Measurements from ENCODE around the gene A3GALT2.

The A3GALT2 gene

GRCh38 chr1:33322870-33323585 is 2.1 kb upstream of the A3GALT2 start:
- Histone ChIP-seq H2AFZ (ENCODE audit: low read depth, low read length) (no peak overlapping the region), H3K14ac (ENCODE audit: low read length in 2 of 2) (no peak overlapping the region), H2BK12ac (ENCODE audit: low read length in 2 of 2) (no peak overlapping the region), H3K27ac (ENCODE audit: low read length, poor library complexity, severe bottlenecking) (peak overlapping the region; percentile 7), H3K9me3 (ENCODE audit: control insufficient read depth, low read length) (no peaks in the 10 kb centered on the region), H2BK5ac (ENCODE audit: low read depth, low read length, poor library complexity, severe bottlenecking) (no peak overlapping the region), H3K4ac (ENCODE audit: low read depth in 1 of 2, low read length in 2 of 2) (no peak overlapping the region), H4K8ac (ENCODE audit: low read length) (no peak overlapping the region), H3K18ac (ENCODE audit: low read depth in 1 of 2, low read length in 2 of 2) (no peak overlapping the region), H3K4me1 (ENCODE audit: control insufficient read depth, insufficient read depth, low read depth, low read length) (peaks cover 24% of the 10 kb centered on the region), H3K9ac (ENCODE audit: low read length) (no peak overlapping the region), H3K36me3 (ENCODE audit: control insufficient read depth in 1 of 2, insufficient read depth in 2 of 2, low read depth in 1 of 2, low read length in 2 of 2) (peaks cover 62 to 75% of the 10 kb centered on the region in 2 experiments), H2BK120ac (ENCODE audit: low read depth, low read length) (no peak overlapping the region), H3K4me3 (ENCODE audit: insufficient read depth in 1 of 2, low read depth in 1 of 2, low read length in 2 of 2) (no peak overlapping the region), H3K79me1 (replicated peaks; ENCODE audit: low read length, poor library complexity, severe bottlenecking) (peaks cover 19% of the 10 kb centered on the region), H3K27me3 (ENCODE audit: control insufficient read depth in 1 of 2, insufficient read depth in 1 of 2, low read length in 2 of 2) (no peaks in the 10 kb centered on the region), H3K23ac (ENCODE audit: low read length in 2 of 2) (no peak overlapping the region), H2AK5ac (ENCODE audit: low read length, severe bottlenecking) (no peak overlapping the region), H2BK15ac (ENCODE audit: low read depth, poor library complexity, severe bottlenecking) (no peak overlapping the region), H4K91ac (ENCODE audit: low read length) (no peak overlapping the region), H3K4me2 (ENCODE audit: low read length, poor library complexity, severe bottlenecking) (no peak overlapping the region)
- 94% methylated on average over 10 of the region's 10 CpGs for WGBS
- no peak for DNase-seq

GRCh38 chr1:33322109-33322508 is 1.2 kb upstream of the A3GALT2 start:
- no peak overlapping the region for H3K27ac ChIP-seq (ENCODE audit: low read length, poor library complexity, severe bottlenecking)
- no peak overlapping the region for H2BK12ac ChIP-seq (ENCODE audit: low read length in 2 of 2)
- H3K14ac ChIP-seq (ENCODE audit: low read length in 2 of 2), result no peak overlapping the region
- no peak overlapping the region for H2BK5ac ChIP-seq (ENCODE audit: low read depth, low read length, poor library complexity, severe bottlenecking)
- no peak overlapping the region for H3K18ac ChIP-seq (ENCODE audit: low read depth in 1 of 2, low read length in 2 of 2)
- H3K4me2 ChIP-seq (ENCODE audit: low read length, poor library complexity, severe bottlenecking), result no peak overlapping the region
- DNase-seq, result no peak
- H3K9ac ChIP-seq (ENCODE audit: low read length), result no peak overlapping the region
- H2BK15ac ChIP-seq (ENCODE audit: low read depth, poor library complexity, severe bottlenecking), result no peak overlapping the region
- no peak overlapping the region for H3K4ac ChIP-seq (ENCODE audit: low read depth in 1 of 2, low read length in 2 of 2)
- no peak overlapping the region for H2AK5ac ChIP-seq (ENCODE audit: low read length, severe bottlenecking)
- no peak overlapping the region for H3K4me3 ChIP-seq (ENCODE audit: insufficient read depth in 1 of 2, low read depth in 1 of 2, low read length in 2 of 2)
- H3K9me3 ChIP-seq (ENCODE audit: control insufficient read depth, low read length), result no peaks in the 10 kb centered on the region
- H3K79me1 ChIP-seq (replicated peaks; ENCODE audit: low read length, poor library complexity, severe bottlenecking), result peaks cover 17% of the 10 kb centered on the region
- H4K91ac ChIP-seq (ENCODE audit: low read length), result no peak overlapping the region
- H3K23ac ChIP-seq (ENCODE audit: low read length in 2 of 2), result no peak overlapping the region
- peaks cover 21% of the 10 kb centered on the region for H3K4me1 ChIP-seq (ENCODE audit: control insufficient read depth, insufficient read depth, low read depth, low read length)
- peaks cover 53 to 66% of the 10 kb centered on the region in 2 experiments for H3K36me3 ChIP-seq (ENCODE audit: control insufficient read depth in 1 of 2, insufficient read depth in 2 of 2, low read depth in 1 of 2, low read length in 2 of 2)
- no peak overlapping the region for H2AFZ ChIP-seq (ENCODE audit: low read depth, low read length)
- 83% methylated on average over 6 of the region's 6 CpGs for WGBS
- H2BK120ac ChIP-seq (ENCODE audit: low read depth, low read length), result no peak overlapping the region
- no peaks in the 10 kb centered on the region for H3K27me3 ChIP-seq (ENCODE audit: control insufficient read depth in 1 of 2, insufficient read depth in 1 of 2, low read length in 2 of 2)
- no peak overlapping the region for H4K8ac ChIP-seq (ENCODE audit: low read length)

- H3K9ac ChIP-seq (ENCODE audit: low read length), result no peak overlapping the region
- peaks cover 27% of the 10 kb centered on the region for H3K4me1 ChIP-seq (ENCODE audit: control insufficient read depth, insufficient read depth, low read depth, low read length)
- H3K4me3 ChIP-seq (ENCODE audit: insufficient read depth in 1 of 2, low read depth in 1 of 2, low read length in 2 of 2), result no peak overlapping the region
- no peak overlapping the region for H3K23ac ChIP-seq (ENCODE audit: low read length in 2 of 2)
- H3K9me3 ChIP-seq (ENCODE audit: control insufficient read depth, low read length), result no peaks in the 10 kb centered on the region
- no peak overlapping the region for H3K14ac ChIP-seq (ENCODE audit: low read length in 2 of 2)
- H3K27me3 ChIP-seq (ENCODE audit: control insufficient read depth in 1 of 2, insufficient read depth in 1 of 2, low read length in 2 of 2), result no peaks in the 10 kb centered on the region
- H4K91ac ChIP-seq (ENCODE audit: low read length), result no peak overlapping the region
- H3K79me1 ChIP-seq (replicated peaks; ENCODE audit: low read length, poor library complexity, severe bottlenecking), result peaks cover 17% of the 10 kb centered on the region
- no peak overlapping the region for H3K18ac ChIP-seq (ENCODE audit: low read depth in 1 of 2, low read length in 2 of 2)
- no peak overlapping the region for H2BK120ac ChIP-seq (ENCODE audit: low read depth, low read length)
- H2BK12ac ChIP-seq (ENCODE audit: low read length in 2 of 2), result no peak overlapping the region
- H3K4ac ChIP-seq (ENCODE audit: low read depth in 1 of 2, low read length in 2 of 2), result no peak overlapping the region
- H3K4me2 ChIP-seq (ENCODE audit: low read length, poor library complexity, severe bottlenecking), result no peak overlapping the region
- WGBS, result 95% methylated on average over 5 of the region's 5 CpGs
- H2BK15ac ChIP-seq (ENCODE audit: low read depth, poor library complexity, severe bottlenecking), result no peak overlapping the region
- no peak for DNase-seq
- no peak overlapping the region for H2BK5ac ChIP-seq (ENCODE audit: low read depth, low read length, poor library complexity, severe bottlenecking)
- no peak overlapping the region for H2AFZ ChIP-seq (ENCODE audit: low read depth, low read length)
- peaks cover 49 to 57% of the 10 kb centered on the region in 2 experiments for H3K36me3 ChIP-seq (ENCODE audit: control insufficient read depth in 1 of 2, insufficient read depth in 2 of 2, low read depth in 1 of 2, low read length in 2 of 2)
- no peak overlapping the region for H3K27ac ChIP-seq (ENCODE audit: low read length, poor library complexity, severe bottlenecking)
- H2AK5ac ChIP-seq (ENCODE audit: low read length, severe bottlenecking), result no peak overlapping the region
- no peak overlapping the region for H4K8ac ChIP-seq (ENCODE audit: low read length)
Measured at GRCh38 chr1:33321178-33321577, 280 bp upstream of the A3GALT2 start.

- H3K79me1 ChIP-seq (replicated peaks; ENCODE audit: low read length, poor library complexity, severe bottlenecking), result peaks cover 13% of the 10 kb centered on the region
- no peaks in the 10 kb centered on the region for H3K27me3 ChIP-seq (ENCODE audit: control insufficient read depth in 1 of 2, insufficient read depth in 1 of 2, low read length in 2 of 2)
- no peak overlapping the region for H3K27ac ChIP-seq (ENCODE audit: low read length, poor library complexity, severe bottlenecking)
- no peak overlapping the region for H3K18ac ChIP-seq (ENCODE audit: low read depth in 1 of 2, low read length in 2 of 2)
- H2BK15ac ChIP-seq (ENCODE audit: low read depth, poor library complexity, severe bottlenecking), result peak overlapping the region; percentile 19
- no peak overlapping the region for H2BK120ac ChIP-seq (ENCODE audit: low read depth, low read length)
- no peak overlapping the region for H2AFZ ChIP-seq (ENCODE audit: low read depth, low read length)
- peak overlapping the region; percentile 6 for H3K9ac ChIP-seq (ENCODE audit: low read length)
- H4K8ac ChIP-seq (ENCODE audit: low read length), result peak overlapping the region; percentile 42
- no peak overlapping the region for H3K14ac ChIP-seq (ENCODE audit: low read length in 2 of 2)
- H2BK12ac ChIP-seq (ENCODE audit: low read length in 2 of 2), result no peak overlapping the region
- H3K23ac ChIP-seq (ENCODE audit: low read length in 2 of 2), result no peak overlapping the region
- peaks cover 30% of the 10 kb centered on the region for H3K4me1 ChIP-seq (ENCODE audit: control insufficient read depth, insufficient read depth, low read depth, low read length)
- H3K4ac ChIP-seq (ENCODE audit: low read depth in 1 of 2, low read length in 2 of 2), result no peak overlapping the region
- no peak for DNase-seq
- 88% methylated on average over 12 of the region's 12 CpGs for WGBS
- no peak overlapping the region for H4K91ac ChIP-seq (ENCODE audit: low read length)
- no peaks in the 10 kb centered on the region for H3K9me3 ChIP-seq (ENCODE audit: control insufficient read depth, low read length)
- H3K4me3 ChIP-seq (ENCODE audit: insufficient read depth in 1 of 2, low read depth in 1 of 2, low read length in 2 of 2), result no peak overlapping the region
- no peak overlapping the region for H3K4me2 ChIP-seq (ENCODE audit: low read length, poor library complexity, severe bottlenecking)
- no peak overlapping the region for H2BK5ac ChIP-seq (ENCODE audit: low read depth, low read length, poor library complexity, severe bottlenecking)
- H3K36me3 ChIP-seq (ENCODE audit: control insufficient read depth in 1 of 2, insufficient read depth in 2 of 2, low read depth in 1 of 2, low read length in 2 of 2), result peaks cover 42 to 46% of the 10 kb centered on the region in 2 experiments
- H2AK5ac ChIP-seq (ENCODE audit: low read length, severe bottlenecking), result no peak overlapping the region
Measured at GRCh38 chr1:33319949-33320618, 814 bp downstream of the A3GALT2 start.

All from mesenchymal stem cell (in vitro differentiated cells and primary cell).